Stimulated activated naive CD8-positive, alpha-beta T cell treated with anti-CD3 and anti-CD28 coated beads, Interleukin-15, Interleukin-2, amounts not matched to agents 100 ng/mL and 50 ng/mL, for 24 hours (primary cell): ENCODE results near the gene UBE2H.

ENCODE experiments used
- H3K27ac Mint-ChIP-seq: one replicate; pipeline ENCODE4 v1.8.0; 2021; ENCODE audit warnings: mild to moderate bottlenecking, mixed read lengths
- H3K27me3 Mint-ChIP-seq: one replicate; pipeline ENCODE4 v1.8.0; 2021; ENCODE audit warnings: mixed read lengths
- H3K36me3 Mint-ChIP-seq: one replicate; pipeline ENCODE4 v1.8.0; 2021; ENCODE audit warnings: low read depth, mixed read lengths
- H3K4me1 Mint-ChIP-seq: one replicate; pipeline ENCODE4 v1.8.0; 2021; ENCODE audit warnings: low read depth, mixed read lengths
- H3K4me3 Mint-ChIP-seq: one replicate; pipeline ENCODE4 v1.8.0; 2021; ENCODE audit warnings: mild to moderate bottlenecking, mixed read lengths
- H3K9me3 Mint-ChIP-seq: one replicate; pipeline ENCODE4 v1.8.0; 2021; ENCODE audit warnings: mixed read lengths

The UBE2H gene

DNA sequence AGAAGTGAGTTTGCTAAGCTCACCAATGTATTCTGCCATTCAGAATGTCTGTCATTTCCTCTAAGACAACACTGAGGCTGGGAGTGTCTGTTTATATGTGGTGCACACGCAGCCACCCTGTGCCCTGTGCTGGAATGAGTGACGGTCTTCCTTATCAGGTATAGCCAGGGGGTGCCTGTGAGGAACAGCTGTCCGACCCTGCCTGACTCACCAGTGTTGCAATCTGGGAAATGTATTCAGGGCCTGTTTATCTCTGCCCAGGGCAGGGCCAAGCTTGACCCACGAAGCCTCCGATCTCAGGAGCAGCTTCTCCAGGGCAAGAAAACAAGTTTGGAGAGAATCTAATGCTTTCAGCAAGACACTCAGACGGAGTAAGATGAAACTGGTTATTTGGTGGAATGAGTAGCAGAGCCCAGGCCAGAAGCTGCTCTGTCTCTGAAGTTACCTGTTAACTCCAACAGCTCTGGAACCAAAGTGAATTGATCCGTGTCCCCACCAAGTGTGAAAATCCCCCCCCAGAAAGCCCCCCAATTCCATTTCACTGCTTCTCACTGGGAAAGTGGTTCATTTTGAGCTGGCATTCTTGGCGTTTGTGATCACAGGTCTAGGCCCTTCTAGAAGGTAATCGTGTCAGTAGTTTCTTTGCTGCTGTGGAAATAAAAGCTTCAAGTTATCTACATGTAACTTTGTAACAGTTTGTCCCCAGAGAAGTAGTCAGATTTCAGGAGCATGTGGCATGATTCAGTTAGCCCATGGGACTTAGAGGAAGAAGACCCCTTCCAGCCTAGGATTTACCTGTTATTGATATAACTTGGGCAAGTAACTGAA, 6.1 kb upstream of the UBE2H start:
- H3K36me3 Mint-ChIP-seq, result no peaks in the 10 kb centered on the region
- H3K27me3 Mint-ChIP-seq, result no peaks in the 10 kb centered on the region
- no peaks in the 10 kb centered on the region for H3K4me1 Mint-ChIP-seq
- H3K9me3 Mint-ChIP-seq, result no peaks in the 10 kb centered on the region
- H3K27ac Mint-ChIP-seq, result no peak overlapping the region
- no peak overlapping the region for H3K4me3 Mint-ChIP-seq

DNA sequence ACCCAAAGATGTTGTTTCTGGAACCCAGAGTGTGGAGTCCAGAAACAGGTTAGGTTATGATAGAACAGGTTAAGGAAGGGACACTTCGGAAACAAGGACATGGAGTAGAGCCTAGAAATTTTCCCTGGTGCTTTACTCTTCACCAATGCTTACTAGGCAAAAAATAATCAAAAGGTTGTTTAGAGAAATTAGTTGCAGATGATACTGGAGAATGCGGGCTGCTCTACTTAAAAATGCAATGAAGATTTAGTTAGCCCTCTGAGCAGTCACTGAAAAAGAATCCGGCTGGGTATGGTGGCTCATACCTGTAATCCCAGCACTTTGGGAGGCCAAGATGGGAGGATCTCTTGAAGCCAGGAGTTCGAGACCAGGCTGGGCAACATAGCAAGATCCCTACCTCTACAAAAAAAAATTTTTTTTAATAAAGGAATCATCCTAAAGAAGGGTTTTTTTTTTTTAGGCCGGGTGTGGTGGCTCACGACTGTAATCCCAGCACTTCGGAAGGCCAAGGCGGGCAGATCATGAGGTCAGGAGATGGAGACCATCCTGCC, 3.3 kb upstream of the UBE2H start:
- Mint-ChIP-seq H3K27ac (no peak overlapping the region), H3K4me3 (no peak overlapping the region), H3K4me1 (peaks cover 8% of the 10 kb centered on the region), H3K36me3 (no peaks in the 10 kb centered on the region), H3K27me3 (no peaks in the 10 kb centered on the region), H3K9me3 (no peaks in the 10 kb centered on the region)

- peaks cover 14% of the 10 kb centered on the region for H3K4me1 Mint-ChIP-seq
- H3K9me3 Mint-ChIP-seq, result no peaks in the 10 kb centered on the region
- H3K4me3 Mint-ChIP-seq, result no peak overlapping the region
- no peaks in the 10 kb centered on the region for H3K36me3 Mint-ChIP-seq
- peak overlapping the region; percentile 89 for H3K27ac Mint-ChIP-seq
- no peaks in the 10 kb centered on the region for H3K27me3 Mint-ChIP-seq
Measured at GRCh38 chr7:129952086-129952652, 591 bp downstream of the UBE2H start.

DNA sequence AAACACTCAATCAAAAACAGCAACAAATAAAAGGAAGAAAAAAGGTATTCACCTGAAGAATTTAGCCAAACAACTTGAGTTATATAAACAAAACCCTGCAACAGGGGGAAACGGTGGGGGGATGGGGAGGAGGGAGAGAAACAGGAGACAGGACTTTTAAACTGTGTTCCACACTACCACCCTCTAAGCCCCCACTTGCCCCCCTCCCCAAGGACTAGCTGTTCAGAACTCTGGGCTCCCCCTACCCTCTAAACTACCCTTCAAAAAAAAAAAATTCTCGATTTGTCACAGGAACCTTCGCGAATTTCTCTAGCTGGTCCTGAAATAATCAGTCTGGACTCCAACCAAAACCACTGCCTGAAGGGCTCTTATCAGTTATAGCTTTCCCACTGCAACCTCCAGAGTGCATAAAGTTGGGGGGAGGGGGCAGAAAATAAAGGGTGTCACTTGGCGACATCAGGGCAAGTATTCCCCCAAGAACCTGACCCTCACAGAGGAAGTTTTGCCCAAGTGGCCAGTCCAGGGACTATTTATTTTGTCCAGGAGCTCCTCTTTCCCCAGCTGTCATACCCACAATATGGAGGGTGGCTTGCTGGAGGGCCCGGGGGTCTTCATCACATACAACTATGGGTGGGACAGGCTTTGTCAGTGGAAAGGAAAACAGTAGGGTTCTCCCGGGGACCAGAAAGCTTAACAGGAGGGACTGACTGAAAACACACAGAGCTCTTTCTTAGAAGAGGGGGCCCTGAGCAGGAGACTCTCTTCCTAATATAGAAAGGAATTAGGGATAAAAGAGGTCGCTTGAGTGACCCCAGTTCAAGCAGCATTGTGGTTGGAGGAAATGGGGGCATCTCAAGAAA, 1.3 kb downstream of the UBE2H start:
- no peaks in the 10 kb centered on the region for H3K9me3 Mint-ChIP-seq
- peaks cover 20% of the 10 kb centered on the region for H3K4me1 Mint-ChIP-seq
- no peak overlapping the region for H3K4me3 Mint-ChIP-seq
- H3K36me3 Mint-ChIP-seq, result peaks cover 4% of the 10 kb centered on the region
- H3K27ac Mint-ChIP-seq, result peak overlapping the region; percentile 89
- no peaks in the 10 kb centered on the region for H3K27me3 Mint-ChIP-seq

DNA sequence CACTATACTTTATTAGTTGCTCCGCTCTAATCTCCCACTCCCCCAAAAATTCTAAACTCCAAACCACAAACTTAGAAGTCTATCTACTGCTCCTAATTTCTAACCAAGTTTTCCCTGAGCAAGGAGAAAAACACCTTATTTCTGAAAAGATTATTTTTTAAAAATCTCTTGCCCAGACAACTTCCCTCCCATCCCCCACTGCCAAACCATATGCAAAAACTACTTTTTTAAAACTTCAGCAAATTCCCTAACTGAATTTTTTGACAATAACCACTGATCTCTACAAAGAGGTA, 1.9 kb downstream of the UBE2H start:
- H3K27me3 Mint-ChIP-seq, result no peaks in the 10 kb centered on the region

DNA sequence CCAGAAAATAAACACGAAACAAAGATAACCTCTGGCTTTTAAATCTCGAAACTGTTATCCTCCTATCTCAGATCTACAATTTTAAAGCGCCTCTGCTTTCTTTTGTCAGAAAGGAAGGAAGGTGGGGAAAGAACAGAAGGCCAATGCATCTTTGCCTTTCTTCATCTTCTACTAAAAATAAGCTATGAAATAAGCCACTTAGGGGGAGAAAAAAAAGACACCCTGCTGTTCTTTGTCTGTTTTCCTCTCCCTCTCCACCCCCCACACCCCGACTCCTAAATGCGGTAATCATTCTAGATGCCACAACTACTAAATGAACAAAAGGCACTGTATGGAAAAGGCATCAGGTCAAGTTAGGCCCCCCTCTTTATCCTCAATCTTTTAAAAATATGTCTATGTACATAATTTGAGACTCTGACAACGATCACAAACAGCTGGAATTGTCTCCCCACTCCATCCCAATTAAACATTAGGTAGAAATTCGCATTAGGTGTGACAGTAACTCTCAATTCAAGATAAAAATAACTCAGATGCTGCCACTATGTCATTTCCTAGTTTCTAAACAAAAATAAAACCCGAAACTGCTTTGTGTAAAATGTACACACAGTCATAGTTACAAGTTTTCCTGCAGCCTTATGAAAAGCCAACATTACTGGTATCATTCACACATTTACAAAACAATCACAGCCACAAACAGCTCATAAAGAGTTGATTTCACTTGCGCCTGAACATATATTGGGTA, 2.4 kb downstream of the UBE2H start:
- H3K27ac Mint-ChIP-seq, result no peak overlapping the region
- H3K4me3 Mint-ChIP-seq, result no peak overlapping the region
- no peaks in the 10 kb centered on the region for H3K27me3 Mint-ChIP-seq
- peaks cover 20% of the 10 kb centered on the region for H3K4me1 Mint-ChIP-seq
- H3K9me3 Mint-ChIP-seq, result peaks cover under 1% of the 10 kb centered on the region
- H3K36me3 Mint-ChIP-seq, result peaks cover 5% of the 10 kb centered on the region

More for the DNA sequence above, 1.9 kb downstream of the UBE2H start:
- H3K4me1 Mint-ChIP-seq, result peaks cover 20% of the 10 kb centered on the region
- peaks cover 4% of the 10 kb centered on the region for H3K36me3 Mint-ChIP-seq
- H3K27ac Mint-ChIP-seq, result no peak overlapping the region
- H3K4me3 Mint-ChIP-seq, result no peak overlapping the region
- no peaks in the 10 kb centered on the region for H3K9me3 Mint-ChIP-seq

GRCh38 chr7:129949292-129950133, 3.2 kb downstream of the UBE2H start:
- Mint-ChIP-seq H3K4me1 (peaks cover 28% of the 10 kb centered on the region), H3K27ac (no peak overlapping the region), H3K9me3 (peaks cover 8% of the 10 kb centered on the region), H3K36me3 (peaks cover 13% of the 10 kb centered on the region), H3K4me3 (no peak overlapping the region), H3K27me3 (no peaks in the 10 kb centered on the region)

GRCh38 chr7:129948877-129949291, 3.9 kb downstream of the UBE2H start:
- H3K27ac Mint-ChIP-seq, result no peak overlapping the region
- H3K27me3 Mint-ChIP-seq, result no peaks in the 10 kb centered on the region
- H3K4me1 Mint-ChIP-seq, result peaks cover 29% of the 10 kb centered on the region
- H3K4me3 Mint-ChIP-seq, result no peak overlapping the region
- H3K9me3 Mint-ChIP-seq, result peaks cover 8% of the 10 kb centered on the region
- H3K36me3 Mint-ChIP-seq, result peaks cover 17% of the 10 kb centered on the region

DNA sequence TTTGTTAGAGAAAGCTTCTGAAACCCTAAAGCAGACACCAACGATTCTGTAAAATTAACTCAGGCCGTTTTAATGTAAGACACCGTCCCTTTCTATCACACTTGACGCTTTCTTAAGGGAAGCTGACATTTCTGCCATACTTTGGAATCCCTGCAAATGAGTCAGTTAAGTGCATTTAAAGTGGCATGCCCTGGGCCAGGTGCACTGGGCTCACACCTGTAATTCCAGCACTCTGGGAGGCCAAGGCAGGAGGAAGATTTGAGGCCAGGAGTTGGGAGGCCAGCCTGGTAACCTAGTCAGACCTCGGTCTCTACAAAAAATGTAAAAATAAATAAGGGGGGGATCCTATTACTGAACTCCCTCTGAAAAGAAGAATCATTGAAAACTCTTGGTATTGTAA, 4.4 kb downstream of the UBE2H start:
- H3K4me1 Mint-ChIP-seq, result peaks cover 29% of the 10 kb centered on the region
- no peaks in the 10 kb centered on the region for H3K27me3 Mint-ChIP-seq
- peaks cover 17% of the 10 kb centered on the region for H3K36me3 Mint-ChIP-seq
- H3K27ac Mint-ChIP-seq, result no peak overlapping the region
- H3K4me3 Mint-ChIP-seq, result no peak overlapping the region
- peaks cover 8% of the 10 kb centered on the region for H3K9me3 Mint-ChIP-seq

DNA sequence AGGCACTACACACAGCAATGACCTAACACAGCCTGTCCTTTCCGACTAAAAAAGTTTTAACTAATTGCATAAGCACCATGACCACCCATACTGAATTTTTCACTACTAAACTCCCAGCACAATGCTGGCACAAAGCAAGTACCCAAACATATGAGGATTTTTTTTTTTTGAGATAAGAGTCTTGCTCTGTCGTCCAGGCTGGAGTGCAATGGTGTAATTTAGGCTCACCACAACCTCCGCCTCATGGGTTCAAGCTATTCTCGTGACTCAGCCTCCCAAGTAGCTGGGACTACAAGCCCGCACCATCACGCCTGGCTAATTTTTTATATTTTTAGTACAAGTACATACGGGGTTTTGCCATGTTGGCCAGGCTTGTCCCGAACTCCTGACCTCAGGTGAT, 5.1 kb downstream of the UBE2H start:
- Mint-ChIP-seq H3K4me1 (peaks cover 22% of the 10 kb centered on the region), H3K27me3 (no peaks in the 10 kb centered on the region), H3K27ac (peak overlapping the region; percentile 31), H3K9me3 (peaks cover 8% of the 10 kb centered on the region), H3K36me3 (peaks cover 17% of the 10 kb centered on the region), H3K4me3 (no peak overlapping the region)

DNA sequence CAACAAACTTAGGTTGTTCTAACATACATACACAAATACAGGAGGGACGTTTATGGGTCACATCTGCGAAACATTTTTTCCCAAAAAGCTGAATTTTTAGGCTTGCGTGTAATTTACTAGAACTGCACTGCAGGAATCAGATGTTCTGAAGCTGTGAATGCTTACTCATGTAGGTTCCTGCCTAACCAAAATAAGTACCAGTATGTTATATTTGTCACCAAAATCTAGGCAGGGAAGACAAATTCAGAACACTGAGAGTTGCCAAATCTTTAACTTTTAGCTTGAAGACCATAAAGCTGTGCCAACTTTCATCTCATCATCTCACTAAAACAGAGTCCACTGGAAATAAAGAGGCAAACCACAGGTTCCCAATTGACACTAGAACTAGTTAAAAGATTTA, 5.7 kb downstream of the UBE2H start:
- H3K27me3 Mint-ChIP-seq, result no peaks in the 10 kb centered on the region
- peaks cover 8% of the 10 kb centered on the region for H3K9me3 Mint-ChIP-seq
- no peak overlapping the region for H3K27ac Mint-ChIP-seq
- H3K36me3 Mint-ChIP-seq, result peaks cover 17% of the 10 kb centered on the region
- H3K4me1 Mint-ChIP-seq, result peaks cover 21% of the 10 kb centered on the region
- no peak overlapping the region for H3K4me3 Mint-ChIP-seq

DNA sequence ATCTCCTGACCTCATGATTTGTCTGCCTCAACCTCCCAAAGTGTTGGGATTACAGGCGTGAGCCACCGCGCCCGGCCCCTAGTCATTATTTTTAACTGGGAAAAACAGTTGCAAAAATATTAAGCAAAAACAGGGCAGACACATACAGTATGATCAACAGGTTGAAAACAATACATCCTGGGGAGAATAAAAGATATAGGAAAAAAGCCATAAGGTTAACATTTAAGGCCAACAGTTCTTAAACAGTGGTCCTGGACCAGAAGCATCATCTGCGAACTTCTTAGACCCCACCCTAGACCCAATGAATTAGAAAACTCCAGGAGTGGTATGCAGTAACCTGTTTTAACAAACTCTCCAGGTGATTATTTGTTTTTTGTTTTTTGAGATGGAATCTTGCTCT, 6.5 kb downstream of the UBE2H start:
- no peaks in the 10 kb centered on the region for H3K27me3 Mint-ChIP-seq
- no peak overlapping the region for H3K4me3 Mint-ChIP-seq
- H3K4me1 Mint-ChIP-seq, result peaks cover 21% of the 10 kb centered on the region
- no peak overlapping the region for H3K27ac Mint-ChIP-seq
- H3K36me3 Mint-ChIP-seq, result peaks cover 17% of the 10 kb centered on the region
- H3K9me3 Mint-ChIP-seq, result peaks cover 8% of the 10 kb centered on the region

GRCh38 chr7:129943352-129943751, 9.4 kb downstream of the UBE2H start:
- no peak overlapping the region for H3K27ac Mint-ChIP-seq
- no peak overlapping the region for H3K4me3 Mint-ChIP-seq
- peaks cover 26% of the 10 kb centered on the region for H3K4me1 Mint-ChIP-seq
- peaks cover 17% of the 10 kb centered on the region for H3K36me3 Mint-ChIP-seq
- H3K9me3 Mint-ChIP-seq, result peaks cover 8% of the 10 kb centered on the region
- H3K27me3 Mint-ChIP-seq, result no peaks in the 10 kb centered on the region

- Mint-ChIP-seq H3K27me3 (no peaks in the 10 kb centered on the region), H3K4me3 (no peak overlapping the region), H3K4me1 (peaks cover 14% of the 10 kb centered on the region), H3K9me3 (peaks cover 7% of the 10 kb centered on the region), H3K36me3 (peaks cover 12% of the 10 kb centered on the region), H3K27ac (no peak overlapping the region)
Measured at GRCh38 chr7:129940329-129940728, 12.4 kb downstream of the UBE2H start.
